ENCODE measurements around the gene ABCA6.
"Not testable (repeated sequence)": the region's sequence is repeated elsewhere in the genome, so short reads cannot be mapped to it uniquely, and the experiment has no call there.

ABCA6 gene

GRCh38 chr17:69105907-69106730 is 35.6 kb downstream of the ABCA6 start:
- DNase-seq (ENCODE audit: low spot score in 2 of 2), result no peak

GRCh38 chr17:69103557-69104233 is 38.0 kb downstream of the ABCA6 start:
- Histone ChIP-seq H3K27me3 (ENCODE audit: low read depth) (no peaks in the 10 kb centered on the region), H3K9me3 (no peaks in the 10 kb centered on the region), H3K4me1 (no peaks in the 10 kb centered on the region), H3K4me3 (no peak overlapping the region), H3K36me3 (replicated peaks) (no peaks in the 10 kb centered on the region)
- DNase-seq (ENCODE audit: low spot score in 2 of 2), result no peak
- in situ Hi-C loops (cut with MboI; ENCODE audit: low sequenced_read_pairs), result no loop called here

More at GRCh38 chr17:69105907-69106730, 35.6 kb downstream of the ABCA6 start:
- Histone ChIP-seq H3K9me3 (no peaks in the 10 kb centered on the region), H3K4me1 (no peaks in the 10 kb centered on the region), H3K36me3 (replicated peaks) (no peaks in the 10 kb centered on the region), H3K4me3 (no peak overlapping the region), H3K27me3 (ENCODE audit: low read depth) (no peaks in the 10 kb centered on the region)
- in situ Hi-C loops (cut with MboI; ENCODE audit: low sequenced_read_pairs), result no loop called here

- Histone ChIP-seq H3K36me3 (replicated peaks) (no peaks in the 10 kb centered on the region), H3K9me3 (no peaks in the 10 kb centered on the region), H3K4me1 (no peaks in the 10 kb centered on the region), H3K27me3 (ENCODE audit: low read depth) (no peaks in the 10 kb centered on the region), H3K4me3 (no peak overlapping the region)
- no peak for DNase-seq (ENCODE audit: low spot score in 2 of 2)
- in situ Hi-C loops (cut with MboI; ENCODE audit: low sequenced_read_pairs), result no loop called here
Measured at GRCh38 chr17:69098625-69099024, 43.1 kb downstream of the ABCA6 start.

GRCh38 chr17:69096541-69096940 is 45.2 kb downstream of the ABCA6 start:
- H3K4me1 ChIP-seq, result no peaks in the 10 kb centered on the region
- in situ Hi-C loops (cut with MboI; ENCODE audit: low sequenced_read_pairs), result no loop called here

GRCh38 chr17:69093995-69094394 is 47.7 kb downstream of the ABCA6 start:
- no peak overlapping the region for H3K4me3 ChIP-seq
- H3K9me3 ChIP-seq, result no peaks in the 10 kb centered on the region
- no peaks in the 10 kb centered on the region for H3K27me3 ChIP-seq (ENCODE audit: low read depth)
- in situ Hi-C loops (cut with MboI; ENCODE audit: low sequenced_read_pairs), result no loop called here
- H3K4me1 ChIP-seq, result no peaks in the 10 kb centered on the region
- DNase-seq (ENCODE audit: low spot score in 2 of 2), result no peak
- H3K36me3 ChIP-seq (replicated peaks), result no peaks in the 10 kb centered on the region

More at GRCh38 chr17:69096541-69096940, 45.2 kb downstream of the ABCA6 start:
- no peaks in the 10 kb centered on the region for H3K36me3 ChIP-seq (replicated peaks)
- DNase-seq (ENCODE audit: low spot score in 2 of 2), result no peak
- H3K4me3 ChIP-seq, result no peak overlapping the region
- no peaks in the 10 kb centered on the region for H3K9me3 ChIP-seq
- H3K27me3 ChIP-seq (ENCODE audit: low read depth), result no peaks in the 10 kb centered on the region

GRCh38 chr17:69093279-69093789 is 48.4 kb downstream of the ABCA6 start:
- DNase-seq (ENCODE audit: low spot score in 2 of 2), result no peak
- no peaks in the 10 kb centered on the region for H3K36me3 ChIP-seq (replicated peaks)
- no peaks in the 10 kb centered on the region for H3K4me1 ChIP-seq
- no peaks in the 10 kb centered on the region for H3K27me3 ChIP-seq (ENCODE audit: low read depth)
- no peak overlapping the region for H3K4me3 ChIP-seq
- in situ Hi-C loops (cut with MboI; ENCODE audit: low sequenced_read_pairs), result no loop called here
- no peaks in the 10 kb centered on the region for H3K9me3 ChIP-seq

- no peaks in the 10 kb centered on the region for H3K27me3 ChIP-seq (ENCODE audit: low read depth)
- no peaks in the 10 kb centered on the region for H3K9me3 ChIP-seq
- in situ Hi-C loops (cut with MboI; ENCODE audit: low sequenced_read_pairs), result no loop called here
- H3K4me1 ChIP-seq, result no peaks in the 10 kb centered on the region
- no peak overlapping the region for H3K4me3 ChIP-seq
- H3K36me3 ChIP-seq (replicated peaks), result no peaks in the 10 kb centered on the region
- no peak for DNase-seq (ENCODE audit: low spot score in 2 of 2)
Measured at GRCh38 chr17:69090365-69090764, 51.3 kb downstream of the ABCA6 start.

GRCh38 chr17:69088643-69089200 is 53.0 kb downstream of the ABCA6 start:
- Histone ChIP-seq H3K4me1 (no peaks in the 10 kb centered on the region), H3K27me3 (ENCODE audit: low read depth) (no peaks in the 10 kb centered on the region), H3K36me3 (replicated peaks) (no peaks in the 10 kb centered on the region), H3K9me3 (no peaks in the 10 kb centered on the region), H3K4me3 (no peak overlapping the region)
- in situ Hi-C loops (cut with MboI; ENCODE audit: low sequenced_read_pairs), result no loop called here
- DNase-seq (ENCODE audit: low spot score in 2 of 2), result no peak

- no peaks in the 10 kb centered on the region for H3K4me1 ChIP-seq
- no peaks in the 10 kb centered on the region for H3K27me3 ChIP-seq (ENCODE audit: low read depth)
- H3K4me3 ChIP-seq, result no peak overlapping the region
- H3K36me3 ChIP-seq (replicated peaks), result no peaks in the 10 kb centered on the region
- H3K9me3 ChIP-seq, result no peaks in the 10 kb centered on the region
- DNase-seq (ENCODE audit: low spot score in 2 of 2), result no peak
- in situ Hi-C loops (cut with MboI; ENCODE audit: low sequenced_read_pairs), result no loop called here
Measured at GRCh38 chr17:69086641-69087040, 55.1 kb downstream of the ABCA6 start.

- Histone ChIP-seq H3K4me1 (no peaks in the 10 kb centered on the region), H3K27me3 (ENCODE audit: low read depth) (no peaks in the 10 kb centered on the region), H3K36me3 (replicated peaks) (no peaks in the 10 kb centered on the region), H3K9me3 (no peaks in the 10 kb centered on the region), H3K4me3 (no peak overlapping the region)
- in situ Hi-C loops (cut with MboI; ENCODE audit: low sequenced_read_pairs), result no loop called here
- DNase-seq (ENCODE audit: low spot score in 2 of 2), result peak in 1 of 2 experiments; percentile 11
Measured at GRCh38 chr17:69084911-69085310, 56.8 kb downstream of the ABCA6 start.

GRCh38 chr17:69082696-69083095 is 59.0 kb downstream of the ABCA6 start:
- DNase-seq (ENCODE audit: low spot score in 2 of 2), result no peak
- no peaks in the 10 kb centered on the region for H3K9me3 ChIP-seq
- no peaks in the 10 kb centered on the region for H3K4me1 ChIP-seq
- H3K4me3 ChIP-seq, result no peak overlapping the region
- H3K27me3 ChIP-seq (ENCODE audit: low read depth), result no peaks in the 10 kb centered on the region
- no peaks in the 10 kb centered on the region for H3K36me3 ChIP-seq (replicated peaks)
- in situ Hi-C loops (cut with MboI; ENCODE audit: low sequenced_read_pairs), result no loop called here

- no peaks in the 10 kb centered on the region for H3K27me3 ChIP-seq (ENCODE audit: low read depth)
- no peaks in the 10 kb centered on the region for H3K9me3 ChIP-seq
- no peak for DNase-seq (ENCODE audit: low spot score in 2 of 2)
- H3K36me3 ChIP-seq (replicated peaks), result no peaks in the 10 kb centered on the region
- H3K4me3 ChIP-seq, result no peak overlapping the region
- in situ Hi-C loops (cut with MboI; ENCODE audit: low sequenced_read_pairs), result no loop called here
- no peaks in the 10 kb centered on the region for H3K4me1 ChIP-seq
Measured at GRCh38 chr17:69078864-69079263, 62.8 kb downstream of the ABCA6 start.

GRCh38 chr17:69075823-69076222 is 65.9 kb downstream of the ABCA6 start:
- Histone ChIP-seq H3K36me3 (replicated peaks) (no peaks in the 10 kb centered on the region), H3K9me3 (no peaks in the 10 kb centered on the region)
- in situ Hi-C loops (cut with MboI; ENCODE audit: low sequenced_read_pairs), result no loop called here

GRCh38 chr17:69073392-69073791 is 68.3 kb downstream of the ABCA6 start:
- H3K9me3 ChIP-seq; in situ Hi-C loops (cut with MboI; ENCODE audit: low sequenced_read_pairs); DNase-seq (ENCODE audit: low spot score in 2 of 2); H3K4me3 ChIP-seq; H3K27me3 ChIP-seq (ENCODE audit: low read depth); H3K36me3 ChIP-seq (replicated peaks); H3K4me1 ChIP-seq: not testable (repeated sequence)

More at GRCh38 chr17:69075823-69076222, 65.9 kb downstream of the ABCA6 start:
- Histone ChIP-seq H3K4me3 (no peak overlapping the region), H3K4me1 (no peaks in the 10 kb centered on the region), H3K27me3 (ENCODE audit: low read depth) (no peaks in the 10 kb centered on the region)
- DNase-seq (ENCODE audit: low spot score in 2 of 2), result no peak

Data from HAP-1 (cell line).